GM19463 (cell line): ENCODE data around the gene MS4A1.
"Not testable (repeated sequence)": the region's sequence is repeated elsewhere in the genome, so short reads cannot be mapped to it uniquely, and the experiment has no call there.

Source experiments
- ATAC-seq: cut with Tn5 transposase; IDR thresholded peaks from one replicate; pipeline ENCODE4 v1.9.1; 2021; ENCODE audit warnings: mild to moderate bottlenecking, moderate library complexity; ENCODE audit not compliant: unreplicated experiment

The MS4A1 gene

GRCh38 chr11:60502221-60502775 lies 46.7 kb downstream of the MS4A1 start:
- no peak for ATAC-seq

- no peak for ATAC-seq
Measured at GRCh38 chr11:60504219-60504905, 48.7 kb downstream of the MS4A1 start.

- ATAC-seq = not testable (repeated sequence)
Measured at GRCh38 chr11:60509609-60510008, 54.0 kb downstream of the MS4A1 start.

- ATAC-seq = not testable (repeated sequence)
Measured at GRCh38 chr11:60510209-60510608, 54.6 kb downstream of the MS4A1 start.

- ATAC-seq = no peak
Measured at GRCh38 chr11:60511393-60511792, 55.7 kb downstream of the MS4A1 start.

GRCh38 chr11:60512651-60513225 lies 57.1 kb downstream of the MS4A1 start:
- no peak for ATAC-seq

- no peak for ATAC-seq
Measured at GRCh38 chr11:60513496-60514460, 58.1 kb downstream of the MS4A1 start.

- no peak for ATAC-seq
Measured at GRCh38 chr11:60515144-60515855, 59.7 kb downstream of the MS4A1 start, which contains the start of gene MS4A13. TSS of gene MS4A13 (plus strand) at chr11:60515392. CDS start at chr11:60518084, 2,692 bp downstream.
